Endothelial cell of umbilical vein (primary cell): Measurements from ENCODE around the gene ZNF804A.

Source experiments
- CTCF ChIP-seq, 2 donors: IDR thresholded peaks; 1 replicate in 1 of 2; 2 replicates in 1 of 2; pipeline ENCODE4 v1.5.1; 2011; ENCODE audit warnings: low read length in 2 of 2, mild to moderate bottlenecking in 2 of 2, moderate library complexity in 2 of 2, control low read depth in 1 of 2, inconsistent platforms in 1 of 2, low read depth in 1 of 2; ENCODE audit not compliant: insufficient read depth in 1 of 2; ENCODE audit errors: extremely low read depth in 1 of 2
- EZH2 ChIP-seq: IDR thresholded peaks from 2 replicates; pipeline ENCODE4 v1.6.1; 2012; ENCODE audit warnings: borderline replicate concordance, low read depth, mild to moderate bottlenecking, moderate library complexity, low read length, inconsistent platforms; ENCODE audit not compliant: severe bottlenecking
- FOS ChIP-seq: IDR thresholded peaks from 2 replicates; pipeline ENCODE4 v1.6.1; 2011; ENCODE audit warnings: mild to moderate bottlenecking, low read length, moderate library complexity, borderline replicate concordance; ENCODE audit not compliant: insufficient read depth
- JUN ChIP-seq: IDR thresholded peaks from 2 replicates; pipeline ENCODE4 v1.6.1; 2011; ENCODE audit warnings: borderline replicate concordance, low read depth; ENCODE audit not compliant: insufficient read length, insufficient read depth
- MAX ChIP-seq: IDR thresholded peaks from 2 replicates; pipeline ENCODE4 v1.6.1; 2011; ENCODE audit not compliant: insufficient read depth, insufficient read length
- MYC ChIP-seq: IDR thresholded peaks from one replicate; pipeline ENCODE4 v1.6.1; 2011; ENCODE audit warnings: mild to moderate bottlenecking, low read depth, low read length
- POLR2A ChIP-seq: IDR thresholded peaks from 2 replicates; pipeline ENCODE4 v1.6.1; 2012; ENCODE audit warnings: low read depth, mild to moderate bottlenecking, control low read depth, low read length
- POLR2AphosphoS5 ChIP-seq: IDR thresholded peaks from 2 replicates; pipeline ENCODE4 v1.6.1; 2012; ENCODE audit warnings: low read depth, mild to moderate bottlenecking, control low read depth, low read length, moderate library complexity; ENCODE audit not compliant: insufficient read depth

- TF ChIP-seq CTCF (IDR thresholded peaks at IDR 0.05; ENCODE audit: extremely low read depth in 1 of 2, insufficient read depth in 1 of 2, low read depth in 1 of 2, low read length in 2 of 2) (no peak), EZH2 (no peak), POLR2AphosphoS5 (no peak), POLR2A (no peak), MYC (no peak), FOS (no peak), JUN (no peak), MAX (no peak)
These were observed 20.6 kb upstream of the ZNF804A start for GRCh38 chr2:184577743-184578142.
